ENCODE data around the gene RXFP4. TPM values are rescaled to one million over a fixed set of nuclear protein-coding genes. Genes with fewer than 3 reads are reported as not detected.

The RXFP4 gene
- total RNA-seq, 1 experiment from 2014 or later, result not detected

DNA sequence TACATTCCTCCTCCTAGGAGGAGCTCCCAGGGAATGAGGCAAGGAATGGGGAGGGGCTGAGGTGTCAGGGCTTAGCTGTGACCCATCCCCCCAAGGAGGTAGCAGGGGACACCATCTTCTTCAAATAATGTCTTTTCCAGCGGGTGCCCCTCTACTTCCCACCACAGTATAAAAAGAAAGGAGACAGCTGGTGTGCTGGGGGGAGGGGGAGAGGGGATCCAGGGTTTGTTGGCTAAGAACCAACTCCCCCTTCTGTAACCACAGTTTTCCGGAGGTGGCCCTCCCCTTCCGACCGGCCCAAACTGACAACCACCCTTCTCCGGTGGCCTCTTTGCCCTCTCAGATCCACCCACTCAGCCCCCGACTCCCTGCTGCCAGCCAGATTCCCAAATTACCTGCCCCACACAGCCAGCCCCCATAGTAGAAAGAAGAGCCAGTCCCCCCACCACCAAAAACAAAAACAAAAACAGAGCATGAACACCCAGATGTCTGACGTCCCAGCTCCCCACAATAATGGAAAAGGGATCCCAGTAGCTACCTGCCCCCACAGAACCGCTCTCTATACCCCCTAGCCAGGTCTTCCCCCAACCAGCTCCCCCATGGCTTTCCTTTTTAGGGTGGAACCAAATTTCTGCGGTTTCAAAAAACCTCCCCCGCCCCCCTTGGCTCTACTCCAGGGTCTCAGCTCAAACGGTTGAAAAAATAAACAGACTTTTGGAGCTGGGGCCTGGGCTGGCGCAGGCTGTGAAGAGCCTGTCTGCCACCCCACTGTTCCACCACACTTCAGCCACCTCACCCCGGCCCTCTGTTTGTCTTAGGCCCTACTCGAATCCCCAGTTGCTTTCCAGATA, 34.8 kb downstream of the RXFP4 start:
- POLR2A ChIA-PET (ENCODE audit: unreplicated experiment), result interaction anchor here (0.6 to 0.9 kb wide), 7 partner anchors 13 to 296 kb away, joined by 3 to 8 read pairs (median 4); partner anchors contain the start of gene PMF1
- ATAC-seq, result peak; percentile 28

DNA sequence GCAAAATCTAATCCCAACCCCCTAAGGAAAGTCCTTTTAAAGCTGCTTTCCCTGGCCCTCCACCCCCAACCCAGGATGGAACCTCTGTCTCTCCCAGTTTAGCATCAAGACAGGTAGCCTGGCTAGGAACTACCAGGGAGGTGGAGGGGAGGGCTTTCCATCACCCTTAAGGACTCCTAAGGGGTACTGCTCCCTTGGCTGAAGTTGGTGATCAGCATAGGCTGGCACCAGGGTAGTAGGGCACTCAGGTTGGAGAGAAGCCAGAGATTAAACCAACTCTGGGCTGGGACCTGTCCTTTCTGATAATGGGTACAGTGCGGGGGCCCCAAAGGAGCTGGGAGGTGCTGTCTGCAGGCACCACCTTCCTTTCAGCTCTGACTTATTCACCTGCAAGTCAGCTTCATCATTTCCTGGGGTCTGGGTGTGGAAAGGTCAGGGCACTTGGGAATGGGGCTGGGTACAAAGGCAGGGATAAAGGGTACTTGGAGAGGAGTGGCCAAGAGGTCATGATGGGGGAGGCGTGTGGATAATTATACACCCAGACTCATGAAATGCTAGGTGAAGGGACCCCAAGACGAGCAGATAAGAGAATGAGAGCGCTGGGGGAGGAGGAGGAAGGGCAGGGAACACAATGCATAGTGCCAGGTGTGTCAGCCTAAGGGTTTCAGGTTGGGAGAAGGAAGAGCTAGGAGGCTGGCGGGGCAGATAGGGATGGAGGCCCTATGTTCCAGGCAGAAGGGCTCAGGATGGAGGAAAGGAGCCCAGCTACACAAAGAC, 35.7 kb downstream of the RXFP4 start:
- no TSS peak for BruUV-seq (replicated peaks)
- H3K79me2 ChIP-seq (ENCODE audit: low read length), result peaks cover 74% of the 10 kb centered on the region
- peaks cover 44% of the 10 kb centered on the region for H3K4me1 ChIP-seq (ENCODE audit: insufficient read depth, low read length)
- no peaks in the 10 kb centered on the region for H3F3A ChIP-seq (ENCODE audit: low read length, unreplicated experiment)
- no peaks in the 10 kb centered on the region for H3K27me3 ChIP-seq (ENCODE audit: low read length)
- intact Hi-C loops (cut with micrococcal nuclease), result loop anchor here (5.0 kb wide), 1 partner anchor 145 kb away; no protein-coding TSS in a partner anchor
- peaks cover 18% of the 10 kb centered on the region for H4K20me1 ChIP-seq (ENCODE audit: low read length)
- no peaks in the 10 kb centered on the region for H3K9me3 ChIP-seq (ENCODE audit: low read length)
- no peak for TF ChIP-seq EZH2 (IDR thresholded peaks at IDR 0.05; ENCODE audit: low read length, unreplicated experiment)
- no peak for TF ChIP-seq EZH2phosphoT487 (IDR thresholded peaks at IDR 0.05; ENCODE audit: borderline replicate concordance, low read length)
- TF ChIP-seq, protein P1, sequence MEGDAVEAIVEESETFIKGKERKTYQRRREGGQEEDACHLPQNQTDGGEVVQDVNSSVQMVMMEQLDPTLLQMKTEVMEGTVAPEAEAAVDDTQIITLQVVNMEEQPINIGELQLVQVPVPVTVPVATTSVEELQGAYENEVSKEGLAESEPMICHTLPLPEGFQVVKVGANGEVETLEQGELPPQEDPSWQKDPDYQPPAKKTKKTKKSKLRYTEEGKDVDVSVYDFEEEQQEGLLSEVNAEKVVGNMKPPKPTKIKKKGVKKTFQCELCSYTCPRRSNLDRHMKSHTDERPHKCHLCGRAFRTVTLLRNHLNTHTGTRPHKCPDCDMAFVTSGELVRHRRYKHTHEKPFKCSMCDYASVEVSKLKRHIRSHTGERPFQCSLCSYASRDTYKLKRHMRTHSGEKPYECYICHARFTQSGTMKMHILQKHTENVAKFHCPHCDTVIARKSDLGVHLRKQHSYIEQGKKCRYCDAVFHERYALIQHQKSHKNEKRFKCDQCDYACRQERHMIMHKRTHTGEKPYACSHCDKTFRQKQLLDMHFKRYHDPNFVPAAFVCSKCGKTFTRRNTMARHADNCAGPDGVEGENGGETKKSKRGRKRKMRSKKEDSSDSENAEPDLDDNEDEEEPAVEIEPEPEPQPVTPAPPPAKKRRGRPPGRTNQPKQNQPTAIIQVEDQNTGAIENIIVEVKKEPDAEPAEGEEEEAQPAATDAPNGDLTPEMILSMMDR (conservative IDR thresholded peaks at IDR 0.05; ENCODE audit: low read depth, low read length), result no peak
- peak overlapping the region; percentile 97 for H3K4me3 ChIP-seq (ENCODE audit: low read length)
- no peaks in the 10 kb centered on the region for H3K36me3 ChIP-seq (ENCODE audit: low read depth, low read length)
- CTCF ChIA-PET, result interaction anchor here (0.6 to 2.4 kb wide), 5 partner anchors 13 to 172 kb away, joined by 3 to 11 read pairs (median 8); no protein-coding TSS in a partner anchor
- ATAC-seq, result peak; percentile 23
- peak; percentile 37 for DNase-seq
- H3K4me2 ChIP-seq (ENCODE audit: low read length), result peak overlapping the region; percentile 90
- POLR2A ChIA-PET (ENCODE audit: unreplicated experiment), result interaction anchor here (0.6 to 0.9 kb wide), 3 partner anchors 14 to 297 kb away, joined by 3 to 8 read pairs (median 8); no protein-coding TSS in a partner anchor
- no peaks in the 10 kb centered on the region for H3K9me2 ChIP-seq (replicated peaks; ENCODE audit: low read length)
- H3K27ac ChIP-seq (ENCODE audit: low read length), result peak overlapping the region; percentile 57
- H2AFZ ChIP-seq (ENCODE audit: low read length), result peak overlapping the region; percentile 96
- peak overlapping the region; percentile 92 for H3K9ac ChIP-seq (ENCODE audit: low read length)

More for the DNA sequence above, 34.8 kb downstream of the RXFP4 start:
- intact Hi-C loops (cut with micrococcal nuclease), result loop anchor here (5.0 kb wide), 1 partner anchor 146 kb away; no protein-coding TSS in a partner anchor
- H3K9me3 ChIP-seq (ENCODE audit: low read length), result no peaks in the 10 kb centered on the region
- H3K27me3 ChIP-seq (ENCODE audit: low read length), result no peaks in the 10 kb centered on the region
- CTCF ChIA-PET, result interaction anchor here (0.6 to 2.4 kb wide), 3 partner anchors 14 to 120 kb away, joined by 3 to 8 read pairs (median 4); no protein-coding TSS in a partner anchor
- peaks cover 45% of the 10 kb centered on the region for H3K4me1 ChIP-seq (ENCODE audit: insufficient read depth, low read length)
- peaks cover 20% of the 10 kb centered on the region for H4K20me1 ChIP-seq (ENCODE audit: low read length)
- H3K36me3 ChIP-seq (ENCODE audit: low read depth, low read length), result no peaks in the 10 kb centered on the region
- peaks cover 80% of the 10 kb centered on the region for H3K79me2 ChIP-seq (ENCODE audit: low read length)
- peak overlapping the region; percentile 57 for H3K27ac ChIP-seq (ENCODE audit: low read length)
- H3K9ac ChIP-seq (ENCODE audit: low read length), result peak overlapping the region; percentile 92
- TF ChIP-seq EZH2phosphoT487 (IDR thresholded peaks at IDR 0.05; ENCODE audit: borderline replicate concordance, low read length), result no peak
- TF ChIP-seq EZH2 (IDR thresholded peaks at IDR 0.05; ENCODE audit: low read length, unreplicated experiment), result no peak
- TF ChIP-seq, protein P1 (conservative IDR thresholded peaks at IDR 0.05; ENCODE audit: low read depth, low read length), result no peak
- no peaks in the 10 kb centered on the region for H3K9me2 ChIP-seq (replicated peaks; ENCODE audit: low read length)
- no peaks in the 10 kb centered on the region for H3F3A ChIP-seq (ENCODE audit: low read length, unreplicated experiment)
- peak; percentile 70 for DNase-seq
- H3K4me2 ChIP-seq (ENCODE audit: low read length), result peak overlapping the region; percentile 90
- peak overlapping the region; percentile 97 for H3K4me3 ChIP-seq (ENCODE audit: low read length)
- BruUV-seq (replicated peaks), result no TSS peak
- no peak overlapping the region for H2AFZ ChIP-seq (ENCODE audit: low read length)

Data from PC-3 (cell line).